ENCODE results near the gene DNAH10. TPM values are rescaled to one million over a fixed set of nuclear protein-coding genes. Genes with fewer than 3 reads are reported as not detected.
"Not testable (repeated sequence)": the region's sequence is repeated elsewhere in the genome, so short reads cannot be mapped to it uniquely, and the experiment has no call there.

Gene DNAH10
- total RNA-seq, 1 experiment from 2014 or later: 0.09 TPM

DNA sequence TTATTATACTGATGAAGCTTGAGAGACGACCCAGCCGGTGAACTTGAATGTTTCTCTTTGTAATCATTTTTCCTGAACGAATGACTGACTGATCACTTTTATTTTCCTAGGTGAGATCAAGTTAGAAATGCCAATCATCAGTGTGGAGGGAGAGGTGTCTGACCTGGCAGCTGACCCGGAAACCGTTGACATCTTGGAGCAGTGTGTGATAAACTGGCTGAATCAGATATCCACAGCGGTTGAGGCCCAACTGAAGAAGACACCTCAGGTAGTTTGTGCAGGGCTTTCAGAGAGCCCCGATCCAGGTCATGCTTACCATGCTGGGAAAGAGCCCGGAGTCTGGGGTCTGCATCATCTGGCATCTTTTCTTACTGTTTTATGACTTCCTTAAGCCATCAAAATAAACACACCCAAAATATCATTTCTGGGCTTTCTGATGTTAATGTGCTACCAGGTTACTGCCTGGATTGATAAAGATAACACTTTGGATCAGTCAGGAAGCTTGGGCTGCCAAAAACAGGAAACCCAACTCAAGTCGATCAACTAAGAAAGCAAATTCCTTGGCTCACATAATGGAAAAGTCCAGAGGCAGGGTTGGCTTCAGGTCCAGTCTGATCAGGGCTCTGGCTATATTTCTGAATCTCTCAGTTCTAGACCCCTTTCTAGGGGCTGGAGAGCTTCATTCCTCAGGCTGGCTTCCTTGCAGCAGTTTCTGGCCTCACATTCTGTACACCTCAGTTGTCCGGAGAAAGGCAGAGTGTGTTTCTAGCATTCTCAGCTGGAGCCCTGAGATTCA lies 21.1 kb downstream of the DNAH10 start (continued):
- TF ChIP-seq, protein P1, sequence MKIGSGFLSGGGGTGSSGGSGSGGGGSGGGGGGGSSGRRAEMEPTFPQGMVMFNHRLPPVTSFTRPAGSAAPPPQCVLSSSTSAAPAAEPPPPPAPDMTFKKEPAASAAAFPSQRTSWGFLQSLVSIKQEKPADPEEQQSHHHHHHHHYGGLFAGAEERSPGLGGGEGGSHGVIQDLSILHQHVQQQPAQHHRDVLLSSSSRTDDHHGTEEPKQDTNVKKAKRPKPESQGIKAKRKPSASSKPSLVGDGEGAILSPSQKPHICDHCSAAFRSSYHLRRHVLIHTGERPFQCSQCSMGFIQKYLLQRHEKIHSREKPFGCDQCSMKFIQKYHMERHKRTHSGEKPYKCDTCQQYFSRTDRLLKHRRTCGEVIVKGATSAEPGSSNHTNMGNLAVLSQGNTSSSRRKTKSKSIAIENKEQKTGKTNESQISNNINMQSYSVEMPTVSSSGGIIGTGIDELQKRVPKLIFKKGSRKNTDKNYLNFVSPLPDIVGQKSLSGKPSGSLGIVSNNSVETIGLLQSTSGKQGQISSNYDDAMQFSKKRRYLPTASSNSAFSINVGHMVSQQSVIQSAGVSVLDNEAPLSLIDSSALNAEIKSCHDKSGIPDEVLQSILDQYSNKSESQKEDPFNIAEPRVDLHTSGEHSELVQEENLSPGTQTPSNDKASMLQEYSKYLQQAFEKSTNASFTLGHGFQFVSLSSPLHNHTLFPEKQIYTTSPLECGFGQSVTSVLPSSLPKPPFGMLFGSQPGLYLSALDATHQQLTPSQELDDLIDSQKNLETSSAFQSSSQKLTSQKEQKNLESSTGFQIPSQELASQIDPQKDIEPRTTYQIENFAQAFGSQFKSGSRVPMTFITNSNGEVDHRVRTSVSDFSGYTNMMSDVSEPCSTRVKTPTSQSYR (CRISPR knock-in tag; IDR thresholded peaks at IDR 0.05): no peak
- TF ChIP-seq, protein P2, sequence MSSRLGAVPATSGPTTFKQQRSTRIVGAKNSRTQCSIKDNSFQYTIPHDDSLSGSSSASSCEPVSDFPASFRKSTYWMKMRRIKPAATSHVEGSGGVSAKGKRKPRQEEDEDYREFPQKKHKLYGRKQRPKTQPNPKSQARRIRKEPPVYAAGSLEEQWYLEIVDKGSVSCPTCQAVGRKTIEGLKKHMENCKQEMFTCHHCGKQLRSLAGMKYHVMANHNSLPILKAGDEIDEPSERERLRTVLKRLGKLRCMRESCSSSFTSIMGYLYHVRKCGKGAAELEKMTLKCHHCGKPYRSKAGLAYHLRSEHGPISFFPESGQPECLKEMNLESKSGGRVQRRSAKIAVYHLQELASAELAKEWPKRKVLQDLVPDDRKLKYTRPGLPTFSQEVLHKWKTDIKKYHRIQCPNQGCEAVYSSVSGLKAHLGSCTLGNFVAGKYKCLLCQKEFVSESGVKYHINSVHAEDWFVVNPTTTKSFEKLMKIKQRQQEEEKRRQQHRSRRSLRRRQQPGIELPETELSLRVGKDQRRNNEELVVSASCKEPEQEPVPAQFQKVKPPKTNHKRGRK (CRISPR knock-in tag; IDR thresholded peaks at IDR 0.05; ENCODE audit: borderline replicate concordance): no peak
- TF ChIP-seq, protein P3, sequence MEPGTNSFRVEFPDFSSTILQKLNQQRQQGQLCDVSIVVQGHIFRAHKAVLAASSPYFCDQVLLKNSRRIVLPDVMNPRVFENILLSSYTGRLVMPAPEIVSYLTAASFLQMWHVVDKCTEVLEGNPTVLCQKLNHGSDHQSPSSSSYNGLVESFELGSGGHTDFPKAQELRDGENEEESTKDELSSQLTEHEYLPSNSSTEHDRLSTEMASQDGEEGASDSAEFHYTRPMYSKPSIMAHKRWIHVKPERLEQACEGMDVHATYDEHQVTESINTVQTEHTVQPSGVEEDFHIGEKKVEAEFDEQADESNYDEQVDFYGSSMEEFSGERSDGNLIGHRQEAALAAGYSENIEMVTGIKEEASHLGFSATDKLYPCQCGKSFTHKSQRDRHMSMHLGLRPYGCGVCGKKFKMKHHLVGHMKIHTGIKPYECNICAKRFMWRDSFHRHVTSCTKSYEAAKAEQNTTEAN (CRISPR knock-in tag; IDR thresholded peaks at IDR 0.05): no peak
- TF ChIP-seq MYBL2 (CRISPR knock-in tag; IDR thresholded peaks at IDR 0.05): no peak
- no peak for TF ChIP-seq NR2C2 (CRISPR knock-in tag; IDR thresholded peaks at IDR 0.05)
- no peak for TF ChIP-seq KAT7 (CRISPR knock-in tag; IDR thresholded peaks at IDR 0.05; ENCODE audit: borderline replicate concordance)
- TF ChIP-seq ZNF121 (CRISPR knock-in tag; IDR thresholded peaks at IDR 0.05): no peak
- TF ChIP-seq, protein P4, sequence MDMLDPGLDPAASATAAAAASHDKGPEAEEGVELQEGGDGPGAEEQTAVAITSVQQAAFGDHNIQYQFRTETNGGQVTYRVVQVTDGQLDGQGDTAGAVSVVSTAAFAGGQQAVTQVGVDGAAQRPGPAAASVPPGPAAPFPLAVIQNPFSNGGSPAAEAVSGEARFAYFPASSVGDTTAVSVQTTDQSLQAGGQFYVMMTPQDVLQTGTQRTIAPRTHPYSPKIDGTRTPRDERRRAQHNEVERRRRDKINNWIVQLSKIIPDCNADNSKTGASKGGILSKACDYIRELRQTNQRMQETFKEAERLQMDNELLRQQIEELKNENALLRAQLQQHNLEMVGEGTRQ (CRISPR knock-in tag; IDR thresholded peaks at IDR 0.05): no peak
- TF ChIP-seq TEAD1 (CRISPR knock-in tag; IDR thresholded peaks at IDR 0.05): no peak
- TF ChIP-seq ZNF396 (CRISPR knock-in tag; IDR thresholded peaks at IDR 0.05; ENCODE audit: borderline replicate concordance): no peak
- no peak for TF ChIP-seq TCF7 (CRISPR knock-in tag; IDR thresholded peaks at IDR 0.05; ENCODE audit: low read depth)

DNA sequence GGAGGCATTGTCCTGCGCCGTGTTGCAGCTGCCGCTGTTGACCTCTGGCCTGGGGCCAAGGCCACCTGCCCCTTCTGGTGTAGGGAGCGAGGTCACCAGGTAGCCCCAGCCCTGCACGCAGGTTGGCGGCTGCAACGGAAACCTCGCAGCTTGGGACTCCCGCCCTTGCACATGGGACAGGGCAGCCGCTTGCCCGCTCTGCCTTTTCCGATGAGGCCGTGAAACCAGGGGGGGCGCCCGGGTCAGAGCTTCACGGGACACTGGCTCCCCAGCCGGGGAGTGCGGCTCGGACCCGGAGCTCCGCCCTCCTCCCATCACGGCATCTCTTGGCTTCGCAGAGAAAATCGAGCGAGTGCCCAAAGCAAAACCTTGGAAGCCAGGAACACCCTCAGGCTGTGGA lies 25.4 kb downstream of the DNAH10 start:
- H3K36me3 Mint-ChIP-seq: no peaks in the 10 kb centered on the region
- no peaks in the 10 kb centered on the region for H3K4me1 Mint-ChIP-seq
- H3K27me3 Mint-ChIP-seq (ENCODE audit: low read depth): peaks cover 6% of the 10 kb centered on the region
- ChIA-PET POLR2A (no interaction called here), CTCF (no interaction called here)
- DNase-seq (ENCODE audit: low spot score): no peak
- no peak overlapping the region for H3K4me3 Mint-ChIP-seq
- ATAC-seq: no peak
- H3K9me3 Mint-ChIP-seq: peaks cover 2% of the 10 kb centered on the region; the same call in 1 of the 2 replicates
- no peak overlapping the region for H3K27ac Mint-ChIP-seq
- TF ChIP-seq, protein P5, sequence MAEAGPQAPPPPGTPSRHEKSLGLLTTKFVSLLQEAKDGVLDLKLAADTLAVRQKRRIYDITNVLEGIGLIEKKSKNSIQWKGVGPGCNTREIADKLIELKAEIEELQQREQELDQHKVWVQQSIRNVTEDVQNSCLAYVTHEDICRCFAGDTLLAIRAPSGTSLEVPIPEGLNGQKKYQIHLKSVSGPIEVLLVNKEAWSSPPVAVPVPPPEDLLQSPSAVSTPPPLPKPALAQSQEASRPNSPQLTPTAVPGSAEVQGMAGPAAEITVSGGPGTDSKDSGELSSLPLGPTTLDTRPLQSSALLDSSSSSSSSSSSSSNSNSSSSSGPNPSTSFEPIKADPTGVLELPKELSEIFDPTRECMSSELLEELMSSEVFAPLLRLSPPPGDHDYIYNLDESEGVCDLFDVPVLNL (CRISPR knock-in tag; IDR thresholded peaks at IDR 0.05; ENCODE audit: borderline replicate concordance, low read depth): 0 out of 2 replicates have a peak, but pooled peaks have one; percentile 31
- TF ChIP-seq MYBL2 (CRISPR knock-in tag; IDR thresholded peaks at IDR 0.05): no peak

DNA sequence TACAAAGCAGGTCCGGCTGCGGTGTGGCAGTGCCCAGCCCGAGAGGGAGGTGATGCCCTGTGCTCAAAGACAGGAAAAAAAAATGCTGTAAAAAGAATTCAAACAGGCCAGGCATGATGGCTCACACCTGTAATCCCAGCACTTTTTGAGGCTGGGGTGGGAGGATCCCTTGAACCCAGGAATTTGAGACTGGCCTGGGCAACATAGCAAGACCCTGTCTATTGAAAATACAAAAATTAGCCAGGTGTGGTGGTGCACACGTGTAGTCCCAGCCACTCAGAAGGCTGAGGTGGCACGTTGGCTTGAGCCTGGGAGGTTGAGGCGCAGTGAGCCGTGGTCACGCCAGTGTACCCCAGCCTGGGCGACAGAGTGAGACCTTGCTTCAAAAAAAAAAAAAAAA lies 26.4 kb downstream of the DNAH10 start:
- H3K4me3 Mint-ChIP-seq: no peak overlapping the region
- H3K36me3 Mint-ChIP-seq: no peaks in the 10 kb centered on the region
- no peak for ATAC-seq
- peaks cover 6% of the 10 kb centered on the region for H3K9me3 Mint-ChIP-seq
- H3K27ac Mint-ChIP-seq: no peak overlapping the region
- DNase-seq (ENCODE audit: low spot score): no peak
- ChIA-PET CTCF (interaction anchor here (0.5 kb wide), 1 partner anchor 30 kb away, joined by 3 read pairs; no protein-coding TSS in a partner anchor), POLR2A (no interaction called here)
- H3K27me3 Mint-ChIP-seq (ENCODE audit: low read depth): peaks cover 6% of the 10 kb centered on the region
- TF ChIP-seq ZNF121 (CRISPR knock-in tag; IDR thresholded peaks at IDR 0.05): peak; percentile 47; the same call in 1 of the 2 replicates
- TF ChIP-seq ELF4 (CRISPR knock-in tag; IDR thresholded peaks at IDR 0.05; ENCODE audit: low read depth): no peak
- no peaks in the 10 kb centered on the region for H3K4me1 Mint-ChIP-seq

DNA sequence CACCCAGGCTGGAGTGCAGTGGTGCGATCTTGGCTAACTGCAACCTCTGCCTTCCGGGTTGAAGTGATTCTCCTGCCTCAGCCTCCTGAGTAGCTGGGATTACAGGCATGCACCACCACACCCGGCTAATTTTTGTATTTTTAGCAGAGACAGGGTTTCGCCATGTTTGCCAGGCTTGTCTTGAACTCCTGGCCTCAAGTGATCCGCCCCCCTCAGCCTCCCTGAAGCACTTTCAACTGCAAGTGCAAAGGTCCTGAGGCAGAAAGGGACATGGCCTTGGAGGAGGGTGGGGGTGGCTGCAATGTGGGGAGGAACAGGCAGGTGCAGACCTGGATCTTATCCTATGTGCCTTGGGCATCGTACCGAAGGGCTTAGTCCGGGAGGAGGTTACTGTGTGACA lies 27.3 kb downstream of the DNAH10 start:
- POLR2A ChIA-PET; H3K27me3 Mint-ChIP-seq (ENCODE audit: low read depth); CTCF ChIA-PET; H3K27ac Mint-ChIP-seq; DNase-seq (ENCODE audit: low spot score); H3K4me3 Mint-ChIP-seq; H3K36me3 Mint-ChIP-seq; H3K9me3 Mint-ChIP-seq; ATAC-seq; H3K4me1 Mint-ChIP-seq: not testable (repeated sequence)
